ENCODE measurements around the gene SLIT3.

The SLIT3 gene

GRCh38 chr5:168714046-168714445 is 586.9 kb downstream of the SLIT3 start:
- Histone ChIP-seq H3K27me3 (ENCODE audit: control insufficient read depth, insufficient read depth, low read length) (no peaks in the 10 kb centered on the region), H3K36me3 (ENCODE audit: control insufficient read depth, insufficient read depth, low read length) (no peaks in the 10 kb centered on the region), H3K27ac (no peak overlapping the region), H3K4me3 (ENCODE audit: low read depth, low read length) (no peak overlapping the region), H2AFZ (no peak overlapping the region), H3K4me2 (ENCODE audit: low read length) (no peak overlapping the region), H3K9ac (no peak overlapping the region), H3K9me3 (ENCODE audit: control insufficient read depth, low read length) (no peaks in the 10 kb centered on the region), H3K79me2 (no peaks in the 10 kb centered on the region), H3K4me1 (no peaks in the 10 kb centered on the region)
- TF ChIP-seq CTCF (IDR thresholded peaks at IDR 0.05), result no peak

- no peak overlapping the region for H3K9ac ChIP-seq
- no peaks in the 10 kb centered on the region for H3K79me2 ChIP-seq
- no peak overlapping the region for H3K27ac ChIP-seq
- no peak for TF ChIP-seq CTCF (IDR thresholded peaks at IDR 0.05)
- no peak overlapping the region for H2AFZ ChIP-seq
- no peak overlapping the region for H3K4me2 ChIP-seq (ENCODE audit: low read length)
- H3K36me3 ChIP-seq (ENCODE audit: control insufficient read depth, insufficient read depth, low read length), result no peaks in the 10 kb centered on the region
- no peaks in the 10 kb centered on the region for H3K4me1 ChIP-seq
- H3K27me3 ChIP-seq (ENCODE audit: control insufficient read depth, insufficient read depth, low read length), result no peaks in the 10 kb centered on the region
- H3K4me3 ChIP-seq (ENCODE audit: low read depth, low read length), result no peak overlapping the region
- no peaks in the 10 kb centered on the region for H3K9me3 ChIP-seq (ENCODE audit: control insufficient read depth, low read length)
Measured at GRCh38 chr5:168713051-168713450, 587.9 kb downstream of the SLIT3 start.

GRCh38 chr5:168712280-168712924 is 588.5 kb downstream of the SLIT3 start:
- Histone ChIP-seq H3K4me1 (no peaks in the 10 kb centered on the region), H3K36me3 (ENCODE audit: control insufficient read depth, insufficient read depth, low read length) (no peaks in the 10 kb centered on the region), H3K27me3 (ENCODE audit: control insufficient read depth, insufficient read depth, low read length) (no peaks in the 10 kb centered on the region), H3K9me3 (ENCODE audit: control insufficient read depth, low read length) (no peaks in the 10 kb centered on the region), H3K4me2 (ENCODE audit: low read length) (no peak overlapping the region), H3K4me3 (ENCODE audit: low read depth, low read length) (no peak overlapping the region), H3K79me2 (no peaks in the 10 kb centered on the region), H2AFZ (no peak overlapping the region), H3K27ac (no peak overlapping the region), H3K9ac (no peak overlapping the region)
- no peak for TF ChIP-seq CTCF (IDR thresholded peaks at IDR 0.05)

GRCh38 chr5:168710706-168711105 is 590.2 kb downstream of the SLIT3 start:
- H3K4me1 ChIP-seq, result no peaks in the 10 kb centered on the region
- H3K9me3 ChIP-seq (ENCODE audit: control insufficient read depth, low read length), result no peaks in the 10 kb centered on the region
- no peaks in the 10 kb centered on the region for H3K79me2 ChIP-seq
- no peak overlapping the region for H3K27ac ChIP-seq
- no peaks in the 10 kb centered on the region for H3K27me3 ChIP-seq (ENCODE audit: control insufficient read depth, insufficient read depth, low read length)
- no peak overlapping the region for H3K4me2 ChIP-seq (ENCODE audit: low read length)
- no peak overlapping the region for H3K4me3 ChIP-seq (ENCODE audit: low read depth, low read length)
- H3K9ac ChIP-seq, result no peak overlapping the region
- H2AFZ ChIP-seq, result no peak overlapping the region
- no peak for TF ChIP-seq CTCF (IDR thresholded peaks at IDR 0.05)
- H3K36me3 ChIP-seq (ENCODE audit: control insufficient read depth, insufficient read depth, low read length), result no peaks in the 10 kb centered on the region
